NCI-H2227 treated with DMSO at 0.1 percent for 48 hours (cell line): ENCODE data around the gene PEX19.
A peak's percentile ranks its signal among the peaks of the same experiment; 100 is the strongest.
"Not testable (repeated sequence)": the region's sequence is repeated elsewhere in the genome, so short reads cannot be mapped to it uniquely, and the experiment has no call there.

ENCODE experiments used
- DNase-seq: peaks from one replicate; lab custom pipeline; 2025; lab: John Stamatoyannopoulos, UW

The PEX19 gene

GRCh38 chr1:160284782-160285344, at the start of gene PEX19:
Gene PEX19 (minus strand): TSS chr1:160285133. CDS start chr1:160285124, 9 bp downstream.
- peak; percentile 93 for DNase-seq

GRCh38 chr1:160332516-160332915, 47.6 kb upstream of the PEX19 start:
- DNase-seq = no peak

GRCh38 chr1:160330119-160330518, 45.2 kb upstream of the PEX19 start:
- DNase-seq = no peak

GRCh38 chr1:160328184-160328583, 43.3 kb upstream of the PEX19 start:
- DNase-seq = no peak

GRCh38 chr1:160326418-160326817, 41.5 kb upstream of the PEX19 start:
- no peak for DNase-seq

- no peak for DNase-seq
Measured at GRCh38 chr1:160325252-160325651, 40.3 kb upstream of the PEX19 start.

GRCh38 chr1:160322831-160323230, 37.9 kb upstream of the PEX19 start:
- no peak for DNase-seq

GRCh38 chr1:160315359-160315758, 30.4 kb upstream of the PEX19 start:
- DNase-seq = no peak

- DNase-seq = no peak
Measured at GRCh38 chr1:160309571-160309970, 24.6 kb upstream of the PEX19 start.

GRCh38 chr1:160309185-160309557, 24.2 kb upstream of the PEX19 start:
- DNase-seq = no peak

GRCh38 chr1:160308451-160309184, 23.7 kb upstream of the PEX19 start:
- DNase-seq = no peak

- no peak for DNase-seq
Measured at GRCh38 chr1:160307118-160307791, 22.3 kb upstream of the PEX19 start.

GRCh38 chr1:160300173-160300572, 15.2 kb upstream of the PEX19 start:
- no peak for DNase-seq

GRCh38 chr1:160296036-160296435, 11.1 kb upstream of the PEX19 start:
- no peak for DNase-seq

GRCh38 chr1:160293020-160293968, 8.4 kb upstream of the PEX19 start:
- DNase-seq = no peak

- DNase-seq = peak; percentile 78
Measured at GRCh38 chr1:160291248-160292220, 6.6 kb upstream of the PEX19 start.

GRCh38 chr1:160287769-160288168, 2.8 kb upstream of the PEX19 start:
- DNase-seq = not testable (repeated sequence)

GRCh38 chr1:160285506-160285905, 573 bp upstream of the PEX19 start:
- no peak for DNase-seq

- peak; percentile 22 for DNase-seq
Measured at GRCh38 chr1:160284220-160284781, 632 bp downstream of the PEX19 start.

GRCh38 chr1:160282807-160283206, 2.1 kb downstream of the PEX19 start:
- no peak for DNase-seq

- no peak for DNase-seq
Measured at GRCh38 chr1:160277987-160278386, 6.9 kb downstream of the PEX19 start.
